ENCODE measurements around the gene TMEM169.
A peak's percentile ranks its signal among the peaks of the same experiment; 100 is the strongest.

Gene TMEM169

GRCh38 chr2:216081487-216082116, at the start of gene TMEM169, which contains the start of gene PECR (continued):
- TF ChIP-seq HIC1 (tag by site-specific recombination; IDR thresholded peaks at IDR 0.05) (peak; percentile 58; the same call in 1 of the 2 replicates), ZNF747 (tag by site-specific recombination; IDR thresholded peaks at IDR 0.05) (no peak), PATZ1 (tag by site-specific recombination; IDR thresholded peaks at IDR 0.05) (peak; percentile 52), ZNF792 (tag by site-specific recombination; IDR thresholded peaks at IDR 0.05) (no peak), GLIS1 (tag by site-specific recombination; IDR thresholded peaks at IDR 0.05) (peak; percentile 41; the same call in 1 of the 2 replicates), ZNF391 (tag by site-specific recombination; IDR thresholded peaks at IDR 0.05; ENCODE audit: borderline replicate concordance, low read depth) (0 out of 2 replicates have a peak, but pooled peaks have one; percentile 62), ZNF23 (tag by site-specific recombination; IDR thresholded peaks at IDR 0.05; ENCODE audit: borderline replicate concordance) (no peak), ZNF214 (tag by site-specific recombination; IDR thresholded peaks at IDR 0.05; ENCODE audit: borderline replicate concordance) (no peak), ZNF521 (tag by site-specific recombination; IDR thresholded peaks at IDR 0.05) (no peak), FEZF1 (tag by site-specific recombination; IDR thresholded peaks at IDR 0.05) (0 out of 2 replicates have a peak, but pooled peaks have one; percentile 49), ZNF341 (tag by site-specific recombination; IDR thresholded peaks at IDR 0.05; ENCODE audit: low read depth) (0 out of 2 replicates have a peak, but pooled peaks have one; percentile 33), ZSCAN5A (tag by site-specific recombination; IDR thresholded peaks at IDR 0.05) (no peak), ZBTB8A (tag by site-specific recombination; IDR thresholded peaks at IDR 0.05) (peak; percentile 61; the same call in 1 of the 2 replicates), ZNF791 (tag by site-specific recombination; IDR thresholded peaks at IDR 0.05) (no peak), ZNF2 (tag by site-specific recombination; IDR thresholded peaks at IDR 0.05) (peak; percentile 83), ZNF530 (tag by site-specific recombination; IDR thresholded peaks at IDR 0.05; ENCODE audit: low read depth) (no peak), AEBP2 (tag by site-specific recombination; IDR thresholded peaks at IDR 0.05; ENCODE audit: borderline replicate concordance) (no peak), ELK4 (IDR thresholded peaks at IDR 0.05; ENCODE audit: borderline replicate concordance, low read depth, low read length) (no peak), ZNF777 (tag by site-specific recombination; IDR thresholded peaks at IDR 0.05; ENCODE audit: borderline replicate concordance) (no peak), KLF1 (tag by site-specific recombination; IDR thresholded peaks at IDR 0.05) (no peak)
- TF ChIP-seq, protein P1, sequence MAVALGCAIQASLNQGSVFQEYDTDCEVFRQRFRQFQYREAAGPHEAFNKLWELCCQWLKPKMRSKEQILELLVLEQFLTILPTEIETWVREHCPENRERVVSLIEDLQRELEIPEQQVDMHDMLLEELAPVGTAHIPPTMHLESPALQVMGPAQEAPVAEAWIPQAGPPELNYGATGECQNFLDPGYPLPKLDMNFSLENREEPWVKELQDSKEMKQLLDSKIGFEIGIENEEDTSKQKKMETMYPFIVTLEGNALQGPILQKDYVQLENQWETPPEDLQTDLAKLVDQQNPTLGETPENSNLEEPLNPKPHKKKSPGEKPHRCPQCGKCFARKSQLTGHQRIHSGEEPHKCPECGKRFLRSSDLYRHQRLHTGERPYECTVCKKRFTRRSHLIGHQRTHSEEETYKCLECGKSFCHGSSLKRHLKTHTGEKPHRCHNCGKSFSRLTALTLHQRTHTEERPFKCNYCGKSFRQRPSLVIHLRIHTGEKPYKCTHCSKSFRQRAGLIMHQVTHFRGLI (tag by site-specific recombination; IDR thresholded peaks at IDR 0.05), result no peak
- TF ChIP-seq, protein P2, sequence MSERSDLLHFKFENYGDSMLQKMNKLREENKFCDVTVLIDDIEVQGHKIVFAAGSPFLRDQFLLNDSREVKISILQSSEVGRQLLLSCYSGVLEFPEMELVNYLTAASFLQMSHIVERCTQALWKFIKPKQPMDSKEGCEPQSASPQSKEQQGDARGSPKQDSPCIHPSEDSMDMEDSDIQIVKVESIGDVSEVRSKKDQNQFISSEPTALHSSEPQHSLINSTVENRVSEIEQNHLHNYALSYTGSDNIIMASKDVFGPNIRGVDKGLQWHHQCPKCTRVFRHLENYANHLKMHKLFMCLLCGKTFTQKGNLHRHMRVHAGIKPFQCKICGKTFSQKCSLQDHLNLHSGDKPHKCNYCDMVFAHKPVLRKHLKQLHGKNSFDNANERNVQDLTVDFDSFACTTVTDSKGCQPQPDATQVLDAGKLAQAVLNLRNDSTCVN (tag by site-specific recombination; optimal IDR thresholded peaks at IDR 0.05), result peak; percentile 43
- TF ChIP-seq, protein P3, sequence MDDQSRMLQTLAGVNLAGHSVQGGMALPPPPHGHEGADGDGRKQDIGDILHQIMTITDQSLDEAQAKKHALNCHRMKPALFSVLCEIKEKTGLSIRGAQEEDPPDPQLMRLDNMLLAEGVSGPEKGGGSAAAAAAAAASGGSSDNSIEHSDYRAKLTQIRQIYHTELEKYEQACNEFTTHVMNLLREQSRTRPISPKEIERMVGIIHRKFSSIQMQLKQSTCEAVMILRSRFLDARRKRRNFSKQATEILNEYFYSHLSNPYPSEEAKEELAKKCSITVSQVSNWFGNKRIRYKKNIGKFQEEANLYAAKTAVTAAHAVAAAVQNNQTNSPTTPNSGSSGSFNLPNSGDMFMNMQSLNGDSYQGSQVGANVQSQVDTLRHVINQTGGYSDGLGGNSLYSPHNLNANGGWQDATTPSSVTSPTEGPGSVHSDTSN (CRISPR knock-in tag; IDR thresholded peaks at IDR 0.05), result peak; percentile 47; the same call in 1 of the 2 replicates
- TF ChIP-seq, protein P4, sequence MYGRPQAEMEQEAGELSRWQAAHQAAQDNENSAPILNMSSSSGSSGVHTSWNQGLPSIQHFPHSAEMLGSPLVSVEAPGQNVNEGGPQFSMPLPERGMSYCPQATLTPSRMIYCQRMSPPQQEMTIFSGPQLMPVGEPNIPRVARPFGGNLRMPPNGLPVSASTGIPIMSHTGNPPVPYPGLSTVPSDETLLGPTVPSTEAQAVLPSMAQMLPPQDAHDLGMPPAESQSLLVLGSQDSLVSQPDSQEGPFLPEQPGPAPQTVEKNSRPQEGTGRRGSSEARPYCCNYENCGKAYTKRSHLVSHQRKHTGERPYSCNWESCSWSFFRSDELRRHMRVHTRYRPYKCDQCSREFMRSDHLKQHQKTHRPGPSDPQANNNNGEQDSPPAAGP (tag by site-specific recombination; IDR thresholded peaks at IDR 0.05), result 0 out of 2 replicates have a peak, but pooled peaks have one; percentile 40

Measured in HEK293 (cell line).